OCI-LY7 (cell line): ENCODE measurements around the gene STIP1. TPM values are rescaled to one million over a fixed set of nuclear protein-coding genes. Genes with fewer than 3 reads are reported as not detected.

Source experiments
- BruUV-seq: library from RNA; stranded (reverse); fragments of 400-500 nt; replicated peaks from 2 replicates; lab custom pipeline; 2021; lab: Mats Ljungman, UMichigan
- CTCF ChIA-PET: fragments of 300-600 bp; sonication (Branson Sonifier 250); formaldehyde crosslinking; loops from one replicate; lab custom pipeline; 2022; ENCODE audit warnings: antibody characterized with exemption; ENCODE audit not compliant: unreplicated experiment; lab: Charles Lee
- POLR2A ChIA-PET: fragments of 300-600 bp; sonication (Branson Sonifier 250); formaldehyde crosslinking; loops from one replicate; lab custom pipeline; 2022; ENCODE audit warnings: antibody characterized with exemption; lab: Charles Lee
- DNase-seq: peaks from one replicate; pipeline ENCODE4 v3.0.0-alpha.2; 2015; ENCODE audit warnings: low spot score
- H2AFZ ChIP-seq: fragments of 200-600 bp; sonication (generic), shearing (Covaris generic); 2 replicates; pipeline ENCODE4 v1.6.1; 2014; ENCODE audit warnings: mild to moderate bottlenecking, antibody characterized with exemption, low read length, moderate library complexity
- H3K27ac ChIP-seq: fragments of 200-600 bp; sonication (generic); 2 replicates; pipeline ENCODE4 v1.5.1; 2014; ENCODE audit warnings: mixed run types, low read depth, mild to moderate bottlenecking, moderate library complexity, low read length, inconsistent platforms; ENCODE audit not compliant: poor library complexity, severe bottlenecking
- H3K36me3 ChIP-seq: fragments of 200-600 bp; sonication (generic); 2 replicates; pipeline ENCODE4 v1.6.1; 2014; ENCODE audit warnings: mild to moderate bottlenecking, antibody characterized with exemption, low read length, moderate library complexity, mixed read lengths; ENCODE audit not compliant: insufficient read depth
- H3K4me1 ChIP-seq: fragments of 200-600 bp; sonication (generic); 2 replicates; pipeline ENCODE4 v1.5.1; 2014; ENCODE audit warnings: mild to moderate bottlenecking, low read length; ENCODE audit not compliant: insufficient read depth, poor library complexity, severe bottlenecking
- H3K4me2 ChIP-seq: fragments of 200-600 bp; sonication (generic); 2 replicates; pipeline ENCODE4 v1.6.1; 2014; ENCODE audit warnings: mild to moderate bottlenecking, low read length
- H3K4me3 ChIP-seq: fragments of 200-600 bp; sonication (generic); 2 replicates; pipeline ENCODE4 v1.5.1; 2014; ENCODE audit warnings: mild to moderate bottlenecking, low read depth, low read length; ENCODE audit not compliant: poor library complexity, severe bottlenecking
- H3K79me2 ChIP-seq: fragments of 200-600 bp; sonication (generic); 2 replicates; pipeline ENCODE4 v1.6.1; 2016; ENCODE audit warnings: low read depth, mild to moderate bottlenecking, low read length, moderate library complexity, mixed read lengths; ENCODE audit not compliant: insufficient read depth
- H3K9me2 ChIP-seq: fragments of 200-600 bp; sonication (generic); 2 replicates; pipeline ENCODE4 v1.6.1; 2016; ENCODE audit warnings: mild to moderate bottlenecking, low read length, mixed read lengths; ENCODE audit not compliant: insufficient read depth
- H3K9me3 ChIP-seq: fragments of 200-600 bp; sonication (generic); 2 replicates; pipeline ENCODE4 v1.6.1; 2014; ENCODE audit warnings: mild to moderate bottlenecking, mixed run types, low read length, mixed read lengths
- H4K20me1 ChIP-seq: fragments of 200-600 bp; sonication (generic); 2 replicates; pipeline ENCODE4 v1.6.1; 2014; ENCODE audit warnings: mild to moderate bottlenecking, antibody characterized with exemption, low read length, moderate library complexity, mixed read lengths; ENCODE audit not compliant: insufficient read depth
- CTCF ChIP-seq: fragments of 200-600 bp; sonication (generic); conservative IDR thresholded peaks from 2 replicates; pipeline ENCODE4 v1.5.1; 2014; ENCODE audit warnings: mild to moderate bottlenecking, antibody characterized with exemption, low read length, moderate library complexity, mixed read lengths
- EZH2phosphoT487 ChIP-seq: fragments of 200-600 bp; sonication (generic); IDR thresholded peaks from 2 replicates; pipeline ENCODE4 v1.6.1; 2018; ENCODE audit warnings: low read depth, borderline replicate concordance, mild to moderate bottlenecking, mixed run types, antibody characterized with exemption, low read length, moderate library complexity, mixed read lengths
- intact Hi-C: fragments of 100-400 bp; cut with micrococcal nuclease; formaldehyde crosslinking; loops from one replicate; pipeline ENCODE4 v1.10.0; 2022; ENCODE audit not compliant: unreplicated experiment
- total RNA-seq, 2 experiments: library from RNA; depleted of rRNA in 1 of 2; stranded (reverse); fragments of >200 nt in 1 of 2; shearing (Covaris generic) in 1 of 2; gene quantifications; 2 replicates each; pipeline ENCODE4 v1.2.3, GENCODE V29; 2014 to 2022

The STIP1 gene
- total RNA-seq, 2 experiments from 2014 or later = 240 to 271 TPM

GRCh38 chr11:64248578-64248977 is 62.6 kb downstream of the STIP1 start:
- peaks cover 16% of the 10 kb centered on the region for H3K36me3 ChIP-seq
- no peaks in the 10 kb centered on the region for H4K20me1 ChIP-seq
- peaks cover 17% of the 10 kb centered on the region for H3K79me2 ChIP-seq
- no TSS peak for BruUV-seq
- no peak overlapping the region for H3K4me3 ChIP-seq
- DNase-seq = no peak
- TF ChIP-seq CTCF (no peak), EZH2phosphoT487 (no peak)
- no peaks in the 10 kb centered on the region for H3K9me2 ChIP-seq
- no peak overlapping the region for H3K27ac ChIP-seq
- intact Hi-C loops = no loop called here
- CTCF ChIA-PET = no interaction called here
- no peaks in the 10 kb centered on the region for H3K9me3 ChIP-seq
- H3K4me1 ChIP-seq = peaks cover 65% of the 10 kb centered on the region
- POLR2A ChIA-PET = no interaction called here
- no peak overlapping the region for H2AFZ ChIP-seq
- H3K4me2 ChIP-seq = no peak overlapping the region

GRCh38 chr11:64249038-64249437 is 63.1 kb downstream of the STIP1 start:
- Histone ChIP-seq H4K20me1 (no peaks in the 10 kb centered on the region), H3K4me2 (peak overlapping the region; percentile 24; the same call in 1 of the 2 replicates), H3K79me2 (peaks cover 17% of the 10 kb centered on the region), H3K36me3 (peaks cover 12% of the 10 kb centered on the region), H3K4me1 (peaks cover 64% of the 10 kb centered on the region), H2AFZ (no peak overlapping the region), H3K27ac (no peak overlapping the region), H3K4me3 (no peak overlapping the region), H3K9me3 (no peaks in the 10 kb centered on the region), H3K9me2 (no peaks in the 10 kb centered on the region)
- no TSS peak for BruUV-seq
- intact Hi-C loops = no loop called here
- ChIA-PET POLR2A (no interaction called here), CTCF (interaction anchor here (0.8 kb wide), 1 partner anchor 9 kb away, joined by 3 read pairs; no protein-coding TSS in a partner anchor)
- TF ChIP-seq CTCF (no peak), EZH2phosphoT487 (no peak)
- no peak for DNase-seq
